ENCODE data around the gene F9. TPM values are rescaled to one million over a fixed set of nuclear protein-coding genes. Genes with fewer than 3 reads are reported as not detected.

F9 gene
- total RNA-seq, 1 experiment from 2014 or later: not detected

DNA sequence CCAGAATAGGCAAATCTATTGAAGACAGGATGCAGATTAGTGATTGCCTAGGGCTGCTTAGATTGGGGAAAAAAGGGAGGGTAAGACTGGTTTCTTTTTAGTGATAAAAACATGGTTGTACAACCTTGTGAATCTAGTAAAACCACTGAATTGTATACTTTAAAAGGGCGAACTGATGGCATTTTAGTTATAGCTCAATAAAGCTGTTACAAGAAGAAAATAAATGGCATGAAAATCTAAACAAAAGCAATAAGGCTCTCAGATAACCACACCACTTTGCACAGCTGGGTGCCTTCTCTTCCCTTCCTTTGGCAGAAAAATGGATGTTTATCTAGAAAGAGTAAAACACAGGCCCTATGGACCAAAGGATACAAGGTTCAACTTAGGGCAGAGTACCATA lies 69.6 kb downstream of the F9 start:
- no peak for DNase-seq (ENCODE audit: low read depth)

Other genes with a start within 250 kb of the F9 start
- not detected in 2 replicates for gene MCF2, start 177.4 kb downstream of the F9 start, total RNA-seq (2014; rRNA removed; shearing (Covaris generic))

Measured in RPMI7951 (cell line).